HEK293 (cell line): ENCODE data around the gene C10orf88.
A peak's percentile ranks its signal among the peaks of the same experiment; 100 is the strongest.

Experiments
- CTCF ChIA-PET: fragments of 350-600 bp; formaldehyde crosslinking; extraction: SDS; loops from one replicate; lab custom pipeline; 2021; ENCODE audit warnings: antibody characterized with exemption; lab: Yijun Ruan, JAX
- POLR2A ChIA-PET: fragments of 300-600 bp; formaldehyde crosslinking; extraction: SDS; loops from one replicate; lab custom pipeline; 2020; ENCODE audit warnings: antibody characterized with exemption, inconsistent platforms; lab: Yijun Ruan, JAX
- H3K27ac ChIP-seq: fragments of 200-500 bp; sonication (Bioruptor generic); 2 replicates; pipeline ENCODE4 v1.5.1; 2014; ENCODE audit warnings: low read depth, low read length, control low read depth, inconsistent platforms; ENCODE audit errors: extremely low read depth
- H3K36me3 ChIP-seq, 2 experiments: fragments of 200-500 bp in 1 of 2; sonication (Bioruptor generic) in 1 of 2; 1 replicate in 1 of 2; 2 replicates in 1 of 2; pipeline ENCODE4 v1.5.1; 2014 to 2017; ENCODE audit warnings: inconsistent platforms in 2 of 2, low read length in 2 of 2; ENCODE audit not compliant: control insufficient read depth in 2 of 2, insufficient read depth in 1 of 2
- H3K4me1 ChIP-seq: fragments of 200-500 bp; sonication (Bioruptor generic); 2 replicates; pipeline ENCODE4 v1.5.1; 2014; ENCODE audit warnings: mild to moderate bottlenecking, low read length, inconsistent platforms; ENCODE audit not compliant: control insufficient read depth, insufficient read depth
- H3K4me3 ChIP-seq: 2 replicates; pipeline ENCODE4 v1.5.1; 2011; ENCODE audit warnings: low read depth, mild to moderate bottlenecking, control low read depth, low read length, moderate library complexity
- H3K9me3 ChIP-seq: fragments of 200-500 bp; sonication (Bioruptor generic); 2 replicates; pipeline ENCODE4 v1.5.1; 2014; ENCODE audit warnings: low read depth, low read length, inconsistent platforms; ENCODE audit not compliant: control insufficient read depth, insufficient read depth
- GLI2 ChIP-seq: fragments of 450-650 bp; formaldehyde crosslinking; IDR thresholded peaks from 2 replicates; pipeline ENCODE4; 2017; ENCODE audit warnings: missing biosample characterization, missing genetic modification characterization, low read depth, borderline replicate concordance
- GLIS2 ChIP-seq: fragments of 450-650 bp; formaldehyde crosslinking; IDR thresholded peaks from 2 replicates; pipeline ENCODE4 v1.5.1; 2016; ENCODE audit warnings: missing biosample characterization, missing genetic modification characterization
- MYNN ChIP-seq: fragments of 450-650 bp; formaldehyde crosslinking; IDR thresholded peaks from 2 replicates; pipeline ENCODE4 v1.5.1; 2016; ENCODE audit warnings: missing biosample characterization, missing genetic modification characterization, borderline replicate concordance
- PRDM1 ChIP-seq: fragments of 450-650 bp; formaldehyde crosslinking; IDR thresholded peaks from 2 replicates; pipeline ENCODE4; 2016; ENCODE audit warnings: missing biosample characterization, missing genetic modification characterization
- RBAK ChIP-seq: fragments of 450-650 bp; formaldehyde crosslinking; IDR thresholded peaks from 2 replicates; pipeline ENCODE4 v1.5.1; 2016; ENCODE audit warnings: missing biosample characterization, missing genetic modification characterization
- REPIN1 ChIP-seq: fragments of 450-650 bp; formaldehyde crosslinking; IDR thresholded peaks from 2 replicates; pipeline ENCODE4 v1.5.1; 2017; ENCODE audit warnings: missing biosample characterization, missing genetic modification characterization, low read depth
- SP7 ChIP-seq: fragments of 450-650 bp; formaldehyde crosslinking; IDR thresholded peaks from 2 replicates; pipeline ENCODE4 v1.5.1; 2016; ENCODE audit warnings: missing biosample characterization, missing genetic modification characterization
- ZBTB10 ChIP-seq: fragments of 450-650 bp; formaldehyde crosslinking; IDR thresholded peaks from 2 replicates; pipeline ENCODE4 v1.5.1; 2016; ENCODE audit warnings: missing biosample characterization, missing genetic modification characterization
- ZFP37 ChIP-seq: fragments of 450-650 bp; formaldehyde crosslinking; IDR thresholded peaks from 2 replicates; pipeline ENCODE4 v1.5.1; 2016; ENCODE audit warnings: missing biosample characterization, missing genetic modification characterization
- ZNF10 ChIP-seq: fragments of 450-650 bp; formaldehyde crosslinking; IDR thresholded peaks from 2 replicates; pipeline ENCODE4 v1.5.1; 2017; ENCODE audit warnings: missing biosample characterization, missing genetic modification characterization
- ZNF112 ChIP-seq: fragments of 450-650 bp; formaldehyde crosslinking; IDR thresholded peaks from 2 replicates; pipeline ENCODE4 v1.5.0; 2017; ENCODE audit warnings: missing biosample characterization, missing genetic modification characterization
- ZNF140 ChIP-seq: fragments of 450-650 bp; formaldehyde crosslinking; IDR thresholded peaks from 2 replicates; pipeline ENCODE4 v1.5.1; 2016; ENCODE audit warnings: missing biosample characterization, missing genetic modification characterization
- ZNF175 ChIP-seq: fragments of 450-650 bp; formaldehyde crosslinking; IDR thresholded peaks from 2 replicates; pipeline ENCODE4 v1.5.1; 2016; ENCODE audit warnings: missing biosample characterization, missing genetic modification characterization
- ZNF501 ChIP-seq: fragments of 450-650 bp; formaldehyde crosslinking; IDR thresholded peaks from 2 replicates; pipeline ENCODE4 v1.5.1; 2016; ENCODE audit warnings: missing biosample characterization, missing genetic modification characterization
- ZNF664 ChIP-seq: fragments of 450-650 bp; formaldehyde crosslinking; IDR thresholded peaks from 2 replicates; pipeline ENCODE4 v1.5.1; 2016; ENCODE audit warnings: missing biosample characterization, missing genetic modification characterization
- ZNF747 ChIP-seq: fragments of 450-650 bp; formaldehyde crosslinking; IDR thresholded peaks from 2 replicates; pipeline ENCODE4 v1.5.1; 2016; ENCODE audit warnings: missing biosample characterization, missing genetic modification characterization
- ZNF792 ChIP-seq: fragments of 450-650 bp; formaldehyde crosslinking; IDR thresholded peaks from 2 replicates; pipeline ENCODE4 v1.5.1; 2016; ENCODE audit warnings: missing biosample characterization, missing genetic modification characterization
- TF ChIP-seq, protein P1 (sequence below): fragments of 450-650 bp; formaldehyde crosslinking; IDR thresholded peaks from 2 replicates; pipeline ENCODE4 v1.5.1; 2016; ENCODE audit warnings: missing biosample characterization, missing genetic modification characterization
- TF ChIP-seq, protein P2 (sequence below): fragments of 450-650 bp; formaldehyde crosslinking; optimal IDR thresholded peaks from 2 replicates; pipeline ENCODE3; 2016; ENCODE audit warnings: missing biosample characterization, mild to moderate bottlenecking, missing genetic modification characterization
- TF ChIP-seq, protein P3 (sequence below): fragments of 450-650 bp; formaldehyde crosslinking; IDR thresholded peaks from 2 replicates; pipeline ENCODE4 v1.5.1; 2017; ENCODE audit warnings: missing biosample characterization, missing genetic modification characterization
- TF ChIP-seq, protein P4 (sequence below): fragments of 450-650 bp; formaldehyde crosslinking; IDR thresholded peaks from 2 replicates; pipeline ENCODE4 v1.5.1; 2016; ENCODE audit warnings: missing biosample characterization, missing genetic modification characterization, borderline replicate concordance

The C10orf88 gene, protein sequence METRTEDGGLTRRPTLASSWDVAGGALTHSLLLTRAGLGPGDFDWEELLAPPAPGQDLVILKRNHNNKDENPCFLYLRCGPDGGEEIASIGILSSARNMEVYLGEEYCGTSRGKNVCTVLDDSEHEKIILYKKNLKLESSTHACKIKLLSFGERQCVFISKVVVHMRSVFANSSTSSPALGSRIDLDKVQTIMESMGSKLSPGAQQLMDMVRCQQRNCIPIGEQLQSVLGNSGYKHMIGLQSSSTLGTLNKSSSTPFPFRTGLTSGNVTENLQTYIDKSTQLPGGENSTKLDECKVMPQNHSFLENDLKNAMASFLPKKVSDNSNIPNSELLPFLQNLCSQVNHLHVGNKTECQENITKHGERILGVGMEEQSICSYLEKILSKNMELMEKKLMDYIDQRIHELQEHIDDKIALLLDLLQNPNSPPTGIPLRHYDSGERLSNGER

DNA sequence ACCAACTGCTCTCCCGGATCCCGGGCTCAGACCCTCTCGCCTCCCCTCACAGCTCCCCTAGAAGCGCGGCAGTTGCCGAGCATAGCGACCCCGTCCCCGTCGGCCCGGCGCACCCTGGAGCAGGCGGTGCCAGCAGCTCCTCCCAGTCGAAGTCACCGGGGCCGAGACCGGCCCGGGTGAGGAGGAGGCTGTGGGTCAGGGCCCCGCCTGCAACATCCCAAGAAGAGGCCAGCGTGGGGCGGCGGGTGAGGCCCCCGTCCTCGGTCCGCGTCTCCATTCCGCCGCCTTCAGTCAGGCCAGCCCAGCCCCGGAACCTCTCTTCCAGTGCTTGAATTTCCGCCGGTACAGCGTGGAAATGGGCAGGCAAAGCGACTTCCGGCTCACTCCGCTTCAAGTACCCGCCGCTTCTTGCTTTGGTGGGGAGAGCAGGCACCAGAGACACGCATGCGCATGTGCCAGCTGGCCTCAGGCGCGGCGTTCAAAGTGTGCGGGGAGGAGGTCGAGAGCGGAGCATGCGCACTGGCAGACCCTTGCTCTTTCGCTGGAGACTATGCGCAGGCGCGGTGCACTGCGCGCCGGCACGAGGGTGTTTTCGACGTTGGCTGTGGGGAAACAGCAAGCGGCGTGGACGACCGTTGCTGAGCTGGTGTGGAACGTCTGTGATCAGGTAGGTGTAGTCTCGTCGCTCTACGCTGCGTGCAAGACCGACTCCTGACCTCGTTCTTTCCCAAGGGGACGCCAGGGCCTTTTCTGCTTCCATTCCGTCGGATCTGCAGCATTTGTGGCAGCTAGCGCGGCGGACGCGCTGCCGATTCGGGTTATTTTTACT, at the start of gene C10orf88:
TSS of gene C10orf88 (minus strand) at position 326 of the 829 bp plus-strand sequence. CDS start at position 277, 49 bp downstream.
- Histone ChIP-seq H3K4me3 (peak within 1 kb of the TSS; percentile 68), H3K9me3 (no peaks in the 10 kb centered on the region), H3K4me1 (peaks cover 2% of the 10 kb centered on the region; the same call in 1 of the 2 replicates), H3K27ac (peak within 1 kb of the TSS; percentile 83), H3K36me3 (peaks cover 5 to 23% of the 10 kb centered on the region in 2 experiments)
- ChIA-PET POLR2A (interaction anchor here (0.8 to 1.6 kb wide), 5 partner anchors 9 to 200 kb away, joined by 3 to 6 read pairs (median 4); partner anchors contain the start of genes BUB3 and PSTK), CTCF (interaction anchor here (0.6 kb wide), 1 partner anchor 1400 kb away, joined by 6 read pairs; no protein-coding TSS in a partner anchor)
- TF ChIP-seq PRDM1 (tag by site-specific recombination) = no peak
- TF ChIP-seq, protein P1, sequence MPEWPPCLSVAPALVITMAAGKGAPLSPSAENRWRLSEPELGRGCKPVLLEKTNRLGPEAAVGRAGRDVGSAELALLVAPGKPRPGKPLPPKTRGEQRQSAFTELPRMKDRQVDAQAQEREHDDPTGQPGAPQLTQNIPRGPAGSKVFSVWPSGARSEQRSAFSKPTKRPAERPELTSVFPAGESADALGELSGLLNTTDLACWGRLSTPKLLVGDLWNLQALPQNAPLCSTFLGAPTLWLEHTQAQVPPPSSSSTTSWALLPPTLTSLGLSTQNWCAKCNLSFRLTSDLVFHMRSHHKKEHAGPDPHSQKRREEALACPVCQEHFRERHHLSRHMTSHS (tag by site-specific recombination) = 0 out of 2 replicates have a peak, but pooled peaks have one; percentile 27
- peak; percentile 96 for TF ChIP-seq ZFP37
- TF ChIP-seq GLI2 = no peak
- TF ChIP-seq, protein P2, sequence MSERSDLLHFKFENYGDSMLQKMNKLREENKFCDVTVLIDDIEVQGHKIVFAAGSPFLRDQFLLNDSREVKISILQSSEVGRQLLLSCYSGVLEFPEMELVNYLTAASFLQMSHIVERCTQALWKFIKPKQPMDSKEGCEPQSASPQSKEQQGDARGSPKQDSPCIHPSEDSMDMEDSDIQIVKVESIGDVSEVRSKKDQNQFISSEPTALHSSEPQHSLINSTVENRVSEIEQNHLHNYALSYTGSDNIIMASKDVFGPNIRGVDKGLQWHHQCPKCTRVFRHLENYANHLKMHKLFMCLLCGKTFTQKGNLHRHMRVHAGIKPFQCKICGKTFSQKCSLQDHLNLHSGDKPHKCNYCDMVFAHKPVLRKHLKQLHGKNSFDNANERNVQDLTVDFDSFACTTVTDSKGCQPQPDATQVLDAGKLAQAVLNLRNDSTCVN (tag by site-specific recombination) = peak; percentile 70
- no peak for TF ChIP-seq RBAK (tag by site-specific recombination)
- no peak for TF ChIP-seq ZNF747 (tag by site-specific recombination)
- 0 out of 2 replicates have a peak, but pooled peaks have one; percentile 20 for TF ChIP-seq ZBTB10 (tag by site-specific recombination)
- TF ChIP-seq REPIN1 = peak; percentile 71; the same call in 1 of the 2 replicates
- TF ChIP-seq ZNF112 (tag by site-specific recombination) = no peak
- peak; percentile 67 for TF ChIP-seq ZNF664 (tag by site-specific recombination)
- TF ChIP-seq ZNF501 (tag by site-specific recombination) = peak; percentile 97
- TF ChIP-seq GLIS2 (tag by site-specific recombination) = peak; percentile 50; the same call in 1 of the 2 replicates
- TF ChIP-seq MYNN (tag by site-specific recombination) = no peak
- TF ChIP-seq ZNF175 (tag by site-specific recombination) = no peak
- no peak for TF ChIP-seq ZNF140
- no peak; the same call in 1 of the 2 replicates for TF ChIP-seq ZNF792 (tag by site-specific recombination)
- TF ChIP-seq SP7 (tag by site-specific recombination) = peak; percentile 88
- TF ChIP-seq, protein P3, sequence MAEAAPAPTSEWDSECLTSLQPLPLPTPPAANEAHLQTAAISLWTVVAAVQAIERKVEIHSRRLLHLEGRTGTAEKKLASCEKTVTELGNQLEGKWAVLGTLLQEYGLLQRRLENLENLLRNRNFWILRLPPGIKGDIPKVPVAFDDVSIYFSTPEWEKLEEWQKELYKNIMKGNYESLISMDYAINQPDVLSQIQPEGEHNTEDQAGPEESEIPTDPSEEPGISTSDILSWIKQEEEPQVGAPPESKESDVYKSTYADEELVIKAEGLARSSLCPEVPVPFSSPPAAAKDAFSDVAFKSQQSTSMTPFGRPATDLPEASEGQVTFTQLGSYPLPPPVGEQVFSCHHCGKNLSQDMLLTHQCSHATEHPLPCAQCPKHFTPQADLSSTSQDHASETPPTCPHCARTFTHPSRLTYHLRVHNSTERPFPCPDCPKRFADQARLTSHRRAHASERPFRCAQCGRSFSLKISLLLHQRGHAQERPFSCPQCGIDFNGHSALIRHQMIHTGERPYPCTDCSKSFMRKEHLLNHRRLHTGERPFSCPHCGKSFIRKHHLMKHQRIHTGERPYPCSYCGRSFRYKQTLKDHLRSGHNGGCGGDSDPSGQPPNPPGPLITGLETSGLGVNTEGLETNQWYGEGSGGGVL (tag by site-specific recombination) = 0 out of 2 replicates have a peak, but pooled peaks have one; percentile 22
- peak; percentile 43; the same call in 1 of the 2 replicates for TF ChIP-seq ZNF10 (tag by site-specific recombination)
- TF ChIP-seq, protein P4, sequence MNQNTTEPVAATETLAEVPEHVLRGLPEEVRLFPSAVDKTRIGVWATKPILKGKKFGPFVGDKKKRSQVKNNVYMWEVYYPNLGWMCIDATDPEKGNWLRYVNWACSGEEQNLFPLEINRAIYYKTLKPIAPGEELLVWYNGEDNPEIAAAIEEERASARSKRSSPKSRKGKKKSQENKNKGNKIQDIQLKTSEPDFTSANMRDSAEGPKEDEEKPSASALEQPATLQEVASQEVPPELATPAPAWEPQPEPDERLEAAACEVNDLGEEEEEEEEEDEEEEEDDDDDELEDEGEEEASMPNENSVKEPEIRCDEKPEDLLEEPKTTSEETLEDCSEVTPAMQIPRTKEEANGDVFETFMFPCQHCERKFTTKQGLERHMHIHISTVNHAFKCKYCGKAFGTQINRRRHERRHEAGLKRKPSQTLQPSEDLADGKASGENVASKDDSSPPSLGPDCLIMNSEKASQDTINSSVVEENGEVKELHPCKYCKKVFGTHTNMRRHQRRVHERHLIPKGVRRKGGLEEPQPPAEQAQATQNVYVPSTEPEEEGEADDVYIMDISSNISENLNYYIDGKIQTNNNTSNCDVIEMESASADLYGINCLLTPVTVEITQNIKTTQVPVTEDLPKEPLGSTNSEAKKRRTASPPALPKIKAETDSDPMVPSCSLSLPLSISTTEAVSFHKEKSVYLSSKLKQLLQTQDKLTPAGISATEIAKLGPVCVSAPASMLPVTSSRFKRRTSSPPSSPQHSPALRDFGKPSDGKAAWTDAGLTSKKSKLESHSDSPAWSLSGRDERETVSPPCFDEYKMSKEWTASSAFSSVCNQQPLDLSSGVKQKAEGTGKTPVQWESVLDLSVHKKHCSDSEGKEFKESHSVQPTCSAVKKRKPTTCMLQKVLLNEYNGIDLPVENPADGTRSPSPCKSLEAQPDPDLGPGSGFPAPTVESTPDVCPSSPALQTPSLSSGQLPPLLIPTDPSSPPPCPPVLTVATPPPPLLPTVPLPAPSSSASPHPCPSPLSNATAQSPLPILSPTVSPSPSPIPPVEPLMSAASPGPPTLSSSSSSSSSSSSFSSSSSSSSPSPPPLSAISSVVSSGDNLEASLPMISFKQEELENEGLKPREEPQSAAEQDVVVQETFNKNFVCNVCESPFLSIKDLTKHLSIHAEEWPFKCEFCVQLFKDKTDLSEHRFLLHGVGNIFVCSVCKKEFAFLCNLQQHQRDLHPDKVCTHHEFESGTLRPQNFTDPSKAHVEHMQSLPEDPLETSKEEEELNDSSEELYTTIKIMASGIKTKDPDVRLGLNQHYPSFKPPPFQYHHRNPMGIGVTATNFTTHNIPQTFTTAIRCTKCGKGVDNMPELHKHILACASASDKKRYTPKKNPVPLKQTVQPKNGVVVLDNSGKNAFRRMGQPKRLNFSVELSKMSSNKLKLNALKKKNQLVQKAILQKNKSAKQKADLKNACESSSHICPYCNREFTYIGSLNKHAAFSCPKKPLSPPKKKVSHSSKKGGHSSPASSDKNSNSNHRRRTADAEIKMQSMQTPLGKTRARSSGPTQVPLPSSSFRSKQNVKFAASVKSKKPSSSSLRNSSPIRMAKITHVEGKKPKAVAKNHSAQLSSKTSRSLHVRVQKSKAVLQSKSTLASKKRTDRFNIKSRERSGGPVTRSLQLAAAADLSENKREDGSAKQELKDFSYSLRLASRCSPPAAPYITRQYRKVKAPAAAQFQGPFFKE (tag by site-specific recombination) = no peak
